Measurements from ENCODE around the gene VWA8.
"Not testable (repeated sequence)": the region's sequence is repeated elsewhere in the genome, so short reads cannot be mapped to it uniquely, and the experiment has no call there.

VWA8 gene

GRCh38 chr13:41582027-41582463 lies 378.9 kb downstream of the VWA8 start:
- DNase-seq (ENCODE audit: low spot score): no peak

GRCh38 chr13:41580345-41580744 lies 380.6 kb downstream of the VWA8 start:
- DNase-seq (ENCODE audit: low spot score): no peak

GRCh38 chr13:41579881-41580280 lies 381.0 kb downstream of the VWA8 start:
- DNase-seq (ENCODE audit: low spot score): no peak

GRCh38 chr13:41579168-41579567 lies 381.7 kb downstream of the VWA8 start:
- no peak for DNase-seq (ENCODE audit: low spot score)

- no peak for DNase-seq (ENCODE audit: low spot score)
Observed at GRCh38 chr13:41578371-41578770, 382.5 kb downstream of the VWA8 start.

GRCh38 chr13:41577436-41577835 lies 383.5 kb downstream of the VWA8 start:
- no peak for DNase-seq (ENCODE audit: low spot score)

- not testable (repeated sequence) for DNase-seq (ENCODE audit: low spot score)
Observed at GRCh38 chr13:41573640-41574039, 387.3 kb downstream of the VWA8 start.

GRCh38 chr13:41571817-41572340 lies 389.0 kb downstream of the VWA8 start:
- DNase-seq (ENCODE audit: low spot score): not testable (repeated sequence)

GRCh38 chr13:41568972-41569351 lies 391.9 kb downstream of the VWA8 start:
- no peak for DNase-seq (ENCODE audit: low spot score)

- no peak for DNase-seq (ENCODE audit: low spot score)
Observed at GRCh38 chr13:41568143-41568971, 392.6 kb downstream of the VWA8 start.

GRCh38 chr13:41567363-41567762 lies 393.5 kb downstream of the VWA8 start:
- DNase-seq (ENCODE audit: low spot score): no peak

- DNase-seq (ENCODE audit: low spot score): no peak
Observed at GRCh38 chr13:41565846-41566245, 395.1 kb downstream of the VWA8 start.

GRCh38 chr13:41565216-41565615 lies 395.7 kb downstream of the VWA8 start:
- DNase-seq (ENCODE audit: low spot score): no peak

- DNase-seq (ENCODE audit: low spot score): no peak
Observed at GRCh38 chr13:41563984-41564365, 396.9 kb downstream of the VWA8 start.

- no peak for DNase-seq (ENCODE audit: low spot score)
Observed at GRCh38 chr13:41563341-41563983, 397.4 kb downstream of the VWA8 start.

GRCh38 chr13:41562541-41563178 lies 398.2 kb downstream of the VWA8 start:
- DNase-seq (ENCODE audit: low spot score): no peak

- DNase-seq (ENCODE audit: low spot score): no peak
Observed at GRCh38 chr13:41562083-41562482, 398.8 kb downstream of the VWA8 start.

- no peak for DNase-seq (ENCODE audit: low spot score)
Observed at GRCh38 chr13:41561170-41561569, 399.7 kb downstream of the VWA8 start.

GRCh38 chr13:41558781-41559560 lies 401.9 kb downstream of the VWA8 start:
- DNase-seq (ENCODE audit: low spot score): no peak

- no peak for DNase-seq (ENCODE audit: low spot score)
Observed at GRCh38 chr13:41557719-41558118, 403.2 kb downstream of the VWA8 start.

GRCh38 chr13:41554626-41555386 lies 406.1 kb downstream of the VWA8 start:
- no peak for DNase-seq (ENCODE audit: low spot score)

Measured in CD4-positive, alpha-beta T cell treated with Interleukin-6 at 100 ng/mL for 8 hours (primary cell).